ENCODE results near the gene LHFPL2.
"Not testable (repeated sequence)": the region's sequence is repeated elsewhere in the genome, so short reads cannot be mapped to it uniquely, and the experiment has no call there.

Gene LHFPL2

GRCh38 chr5:78679905-78680304 lies 31.3 kb upstream of the LHFPL2 start:
- Histone ChIP-seq H3K27me3 (ENCODE audit: insufficient read depth, poor library complexity, severe bottlenecking) (no peaks in the 10 kb centered on the region), H3K4me3 (replicated peaks; ENCODE audit: insufficient read depth, low read length) (no peak overlapping the region), H3K27ac (replicated peaks) (no peak overlapping the region)
- TF ChIP-seq CTCF (IDR thresholded peaks at IDR 0.05; ENCODE audit: insufficient read depth, low read length): no peak
- TF ChIP-seq REST (IDR thresholded peaks at IDR 0.05; ENCODE audit: insufficient replicate concordance, low read depth): no peak
- no peak for TF ChIP-seq GABPA (IDR thresholded peaks at IDR 0.05; ENCODE audit: low read depth)
- TF ChIP-seq SPI1 (IDR thresholded peaks at IDR 0.05; ENCODE audit: borderline replicate concordance, low read depth): no peak
- TF ChIP-seq POLR2AphosphoS5 (IDR thresholded peaks at IDR 0.05; ENCODE audit: low read depth): no peak
- no peak for DNase-seq (ENCODE audit: low read depth in 1 of 2, low spot score in 1 of 2)

DNA sequence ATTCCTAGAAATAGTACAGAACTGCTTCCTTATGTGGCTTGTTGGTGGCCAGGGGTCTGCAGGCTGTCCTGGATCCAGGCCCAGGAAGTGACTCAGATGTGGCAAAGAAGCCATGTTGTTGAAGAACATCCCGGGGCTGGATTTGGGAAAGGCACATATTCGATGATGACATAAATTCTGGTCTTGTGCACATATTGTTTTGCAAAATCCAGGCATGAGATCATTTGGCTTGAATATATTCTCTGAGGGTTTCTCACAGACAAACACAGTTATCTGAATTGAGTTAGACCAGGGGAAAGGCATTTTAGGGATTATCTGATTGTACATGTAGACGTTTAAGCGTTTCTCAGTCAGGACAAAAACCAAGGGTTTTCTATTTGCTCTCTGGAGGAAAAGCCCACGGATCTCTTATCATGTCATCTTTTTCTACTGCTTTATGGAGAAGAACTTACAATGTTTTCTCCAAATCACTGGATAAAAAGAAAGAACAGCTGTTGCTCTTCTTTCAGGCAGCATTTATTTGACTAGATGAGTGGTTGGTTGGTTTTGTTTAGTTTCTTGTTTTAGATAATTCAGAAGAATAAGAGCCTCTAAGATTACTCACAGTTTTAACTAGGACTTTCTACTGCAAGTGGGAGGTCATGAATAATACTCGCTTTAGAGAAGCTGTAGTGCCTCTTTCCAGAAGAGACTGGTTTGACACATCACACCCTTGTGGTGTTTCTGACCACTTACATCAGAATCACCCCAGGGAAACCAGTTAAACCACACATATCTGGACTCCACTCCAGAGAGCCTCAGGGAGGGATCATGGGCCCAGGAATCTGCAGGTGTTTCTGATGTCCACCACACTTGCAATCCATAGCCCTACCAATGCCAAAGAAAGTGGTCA lies 29.5 kb upstream of the LHFPL2 start:
- H3K27ac ChIP-seq (replicated peaks): no peak overlapping the region
- no peaks in the 10 kb centered on the region for H3K27me3 ChIP-seq (ENCODE audit: insufficient read depth, poor library complexity, severe bottlenecking)
- no peak for DNase-seq (ENCODE audit: low read depth in 1 of 2, low spot score in 1 of 2)
- H3K4me3 ChIP-seq (replicated peaks; ENCODE audit: insufficient read depth, low read length): no peak overlapping the region
- TF ChIP-seq SPI1 (IDR thresholded peaks at IDR 0.05; ENCODE audit: borderline replicate concordance, low read depth): no peak
- no peak for TF ChIP-seq CTCF (IDR thresholded peaks at IDR 0.05; ENCODE audit: insufficient read depth, low read length)

GRCh38 chr5:78675956-78676730 lies 27.6 kb upstream of the LHFPL2 start:
- no peaks in the 10 kb centered on the region for H3K27me3 ChIP-seq (ENCODE audit: insufficient read depth, poor library complexity, severe bottlenecking)
- no peak overlapping the region for H3K27ac ChIP-seq (replicated peaks)
- no peak overlapping the region for H3K4me3 ChIP-seq (replicated peaks; ENCODE audit: insufficient read depth, low read length)
- DNase-seq (ENCODE audit: low read depth in 1 of 2, low spot score in 1 of 2): no peak
- TF ChIP-seq REST (IDR thresholded peaks at IDR 0.05; ENCODE audit: insufficient replicate concordance, low read depth) (no peak), GABPA (IDR thresholded peaks at IDR 0.05; ENCODE audit: low read depth) (no peak), SPI1 (IDR thresholded peaks at IDR 0.05; ENCODE audit: borderline replicate concordance, low read depth) (no peak), POLR2AphosphoS5 (IDR thresholded peaks at IDR 0.05; ENCODE audit: low read depth) (no peak), CTCF (IDR thresholded peaks at IDR 0.05; ENCODE audit: insufficient read depth, low read length) (no peak)

DNA sequence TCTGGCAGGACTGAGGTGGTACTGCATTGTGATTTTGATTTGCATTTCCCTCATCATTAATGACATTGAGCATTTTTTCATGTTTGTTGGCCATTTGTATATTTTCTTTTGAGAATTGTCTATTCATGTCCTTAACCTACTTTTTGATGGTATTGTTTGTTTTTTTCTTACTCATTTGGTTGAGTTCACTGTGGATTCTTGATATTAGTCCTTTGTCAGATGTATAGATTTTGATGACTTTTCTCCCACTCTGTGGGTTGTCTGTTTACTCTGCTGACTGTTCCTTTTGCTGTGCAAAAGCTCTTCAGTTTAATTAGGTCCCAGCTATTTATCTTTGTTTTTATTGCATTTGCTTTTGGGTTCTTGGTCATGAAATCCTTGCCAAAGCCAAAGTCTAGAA lies 25.3 kb upstream of the LHFPL2 start:
- H3K4me3 ChIP-seq (replicated peaks; ENCODE audit: insufficient read depth, low read length); H3K27ac ChIP-seq (replicated peaks); DNase-seq (ENCODE audit: low read depth in 1 of 2, low spot score in 1 of 2); H3K27me3 ChIP-seq (ENCODE audit: insufficient read depth, poor library complexity, severe bottlenecking): not testable (repeated sequence)
